Keratinocyte (primary cell): ENCODE measurements around the gene LIN28B.

Source experiments
- EZH2 ChIP-seq: IDR thresholded peaks from one replicate; pipeline ENCODE4 v1.6.1; 2012; ENCODE audit warnings: inconsistent platforms, mild to moderate bottlenecking, low read length, moderate library complexity
- TF ChIP-seq, protein P1 (sequence below), 3 experiments: IDR thresholded peaks in 1 of 3; conservative IDR thresholded peaks in 1 of 3; optimal IDR thresholded peaks in 1 of 3; 2 replicates in 2 of 3; 3 replicates in 1 of 3; pipeline versions ENCODE3 to v1.5.1; 2011; ENCODE audit warnings: low read length in 3 of 3, mild to moderate bottlenecking in 3 of 3, moderate library complexity in 2 of 3, control low read depth in 1 of 3, inconsistent platforms in 1 of 3; ENCODE audit not compliant: insufficient read depth in 2 of 3; ENCODE audit errors: extremely low read depth in 1 of 3

DNA sequence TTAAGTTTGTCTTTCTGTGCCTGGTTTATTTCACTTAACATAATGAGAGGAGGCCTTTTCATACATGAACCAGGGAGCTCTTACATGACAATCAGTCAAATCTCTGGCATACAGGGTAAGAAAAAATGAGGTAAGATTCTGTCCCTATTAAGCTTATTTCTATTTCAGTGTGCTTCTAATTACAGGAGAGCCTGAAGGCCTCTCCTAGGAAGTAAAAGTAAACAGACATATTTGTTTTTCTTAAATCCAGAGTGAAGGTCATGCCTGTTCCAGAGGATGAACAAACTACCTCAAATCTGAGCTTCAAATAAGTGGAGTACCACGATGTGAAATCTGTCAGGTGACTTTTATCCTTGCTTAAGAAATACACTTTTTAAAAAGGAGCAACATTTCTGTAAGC is 150.3 kb downstream of the LIN28B start:
- TF ChIP-seq, protein P1, sequence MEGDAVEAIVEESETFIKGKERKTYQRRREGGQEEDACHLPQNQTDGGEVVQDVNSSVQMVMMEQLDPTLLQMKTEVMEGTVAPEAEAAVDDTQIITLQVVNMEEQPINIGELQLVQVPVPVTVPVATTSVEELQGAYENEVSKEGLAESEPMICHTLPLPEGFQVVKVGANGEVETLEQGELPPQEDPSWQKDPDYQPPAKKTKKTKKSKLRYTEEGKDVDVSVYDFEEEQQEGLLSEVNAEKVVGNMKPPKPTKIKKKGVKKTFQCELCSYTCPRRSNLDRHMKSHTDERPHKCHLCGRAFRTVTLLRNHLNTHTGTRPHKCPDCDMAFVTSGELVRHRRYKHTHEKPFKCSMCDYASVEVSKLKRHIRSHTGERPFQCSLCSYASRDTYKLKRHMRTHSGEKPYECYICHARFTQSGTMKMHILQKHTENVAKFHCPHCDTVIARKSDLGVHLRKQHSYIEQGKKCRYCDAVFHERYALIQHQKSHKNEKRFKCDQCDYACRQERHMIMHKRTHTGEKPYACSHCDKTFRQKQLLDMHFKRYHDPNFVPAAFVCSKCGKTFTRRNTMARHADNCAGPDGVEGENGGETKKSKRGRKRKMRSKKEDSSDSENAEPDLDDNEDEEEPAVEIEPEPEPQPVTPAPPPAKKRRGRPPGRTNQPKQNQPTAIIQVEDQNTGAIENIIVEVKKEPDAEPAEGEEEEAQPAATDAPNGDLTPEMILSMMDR (optimal IDR thresholded peaks at IDR 0.05 in 1 of 3, IDR thresholded peaks at IDR 0.05 in 1 of 3, conservative IDR thresholded peaks at IDR 0.05 in 1 of 3; ENCODE audit: extremely low read depth in 1 of 3, insufficient read depth in 2 of 3, low read length in 3 of 3) = no peak
- TF ChIP-seq EZH2 = no peak
